B cell (primary cell): ENCODE measurements around the gene PLIN4.

Experiments used
- CTCF ChIP-seq: fragments of 200-600 bp; IDR thresholded peaks from one replicate; pipeline ENCODE4 v1.8.0; 2022; ENCODE audit warnings: antibody characterized with exemption, mild to moderate bottlenecking
- EZH2 ChIP-seq: IDR thresholded peaks from 2 replicates; pipeline ENCODE4 v1.6.1; 2012; ENCODE audit warnings: borderline replicate concordance, low read depth, mild to moderate bottlenecking, moderate library complexity, low read length; ENCODE audit not compliant: insufficient read depth, poor library complexity, severe bottlenecking

GRCh38 chr19:4554717-4555116, 36.4 kb upstream of the PLIN4 start:
- TF ChIP-seq CTCF, result no peak
- no peak for TF ChIP-seq EZH2
